GM13976 (cell line): Measurements from ENCODE around the gene SSH2.

Experiments
- DNase-seq: peaks from one replicate; pipeline ENCODE4 v3.0.0; 2012; ENCODE audit warnings: low spot score
- in situ Hi-C: fragments of 300-500 bp; cut with MboI; formaldehyde crosslinking; loops from one replicate; pipeline ENCODE4 v1.12.0; 2022; ENCODE audit warnings: low sequenced_read_pairs, mixed read lengths, inconsistent platforms; ENCODE audit not compliant: unreplicated experiment
- TF ChIP-seq, protein P1 (sequence below): IDR thresholded peaks from 2 replicates; pipeline ENCODE4 v1.5.1; 2012; ENCODE audit warnings: borderline replicate concordance, mild to moderate bottlenecking; ENCODE audit not compliant: insufficient read depth; ENCODE audit errors: extremely low read depth, missing control alignments, control extremely low read depth

SSH2 gene

DNA sequence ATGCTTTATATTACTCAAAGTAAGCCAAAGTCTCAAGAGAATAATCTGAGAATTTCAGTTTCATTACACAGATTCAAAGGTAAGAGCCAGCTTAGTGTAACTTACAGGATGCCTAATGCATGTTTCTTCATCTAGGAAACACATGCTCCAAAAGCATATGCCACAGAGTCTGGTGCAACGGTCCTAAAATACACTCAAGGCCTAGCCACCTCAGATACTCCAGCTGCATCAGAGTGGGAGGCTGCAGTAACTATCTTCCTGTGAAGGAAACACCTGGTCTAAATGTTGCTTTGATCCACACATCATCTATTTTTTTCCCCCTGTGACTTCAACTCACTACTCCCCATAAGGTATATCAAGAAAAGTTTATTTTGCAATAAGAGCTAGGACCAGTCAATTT, 255.7 kb downstream of the SSH2 start:
- in situ Hi-C loops, result no loop called here
- DNase-seq, result peak; percentile 23
- TF ChIP-seq, protein P1, sequence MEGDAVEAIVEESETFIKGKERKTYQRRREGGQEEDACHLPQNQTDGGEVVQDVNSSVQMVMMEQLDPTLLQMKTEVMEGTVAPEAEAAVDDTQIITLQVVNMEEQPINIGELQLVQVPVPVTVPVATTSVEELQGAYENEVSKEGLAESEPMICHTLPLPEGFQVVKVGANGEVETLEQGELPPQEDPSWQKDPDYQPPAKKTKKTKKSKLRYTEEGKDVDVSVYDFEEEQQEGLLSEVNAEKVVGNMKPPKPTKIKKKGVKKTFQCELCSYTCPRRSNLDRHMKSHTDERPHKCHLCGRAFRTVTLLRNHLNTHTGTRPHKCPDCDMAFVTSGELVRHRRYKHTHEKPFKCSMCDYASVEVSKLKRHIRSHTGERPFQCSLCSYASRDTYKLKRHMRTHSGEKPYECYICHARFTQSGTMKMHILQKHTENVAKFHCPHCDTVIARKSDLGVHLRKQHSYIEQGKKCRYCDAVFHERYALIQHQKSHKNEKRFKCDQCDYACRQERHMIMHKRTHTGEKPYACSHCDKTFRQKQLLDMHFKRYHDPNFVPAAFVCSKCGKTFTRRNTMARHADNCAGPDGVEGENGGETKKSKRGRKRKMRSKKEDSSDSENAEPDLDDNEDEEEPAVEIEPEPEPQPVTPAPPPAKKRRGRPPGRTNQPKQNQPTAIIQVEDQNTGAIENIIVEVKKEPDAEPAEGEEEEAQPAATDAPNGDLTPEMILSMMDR, result no peak

DNA sequence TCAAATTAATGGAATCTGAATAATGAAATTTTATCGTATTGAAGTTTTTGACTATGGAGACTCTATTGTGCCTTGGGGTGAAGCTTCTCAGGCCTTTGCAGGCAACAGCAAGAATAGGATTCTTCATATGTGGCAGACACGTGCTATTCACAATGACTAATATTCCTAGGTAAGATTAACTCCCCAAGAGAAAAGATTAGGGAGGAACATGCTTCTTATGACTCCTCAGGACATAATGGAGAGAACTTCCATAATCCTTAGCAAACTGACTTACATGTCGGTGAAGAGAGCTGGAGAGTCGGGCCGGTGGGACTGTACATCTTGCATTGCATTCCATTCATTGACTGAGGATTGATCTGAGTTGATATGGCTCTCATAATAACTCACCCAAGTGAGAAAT, 258.4 kb downstream of the SSH2 start:
- TF ChIP-seq, protein P1, result no peak
- in situ Hi-C loops, result no loop called here
- no peak for DNase-seq

- TF ChIP-seq, protein P1, result no peak
- in situ Hi-C loops, result no loop called here
- no peak for DNase-seq
These were observed 260.8 kb downstream of the SSH2 start for GRCh38 chr17:29669266-29669665.

DNA sequence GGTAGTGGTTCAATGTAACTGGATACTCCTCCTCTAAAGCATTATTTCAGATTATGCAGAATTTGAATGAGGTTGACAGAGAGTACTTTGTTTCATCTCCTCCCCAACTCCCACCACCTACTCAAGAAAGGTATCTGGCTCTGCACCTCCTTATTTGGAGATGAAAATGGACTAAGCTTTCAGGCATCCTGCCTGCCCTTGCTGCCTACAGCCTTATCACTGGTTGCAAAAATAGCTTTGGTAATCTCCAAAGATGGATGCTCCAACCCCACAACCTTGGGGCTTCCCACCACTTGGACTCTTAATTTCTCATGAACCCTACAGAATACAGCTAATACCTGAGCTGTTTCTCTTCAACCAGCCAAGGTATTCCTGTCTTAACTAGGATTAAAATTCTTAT, 262.1 kb downstream of the SSH2 start:
- DNase-seq, result peak; percentile 38
- in situ Hi-C loops, result no loop called here

DNA sequence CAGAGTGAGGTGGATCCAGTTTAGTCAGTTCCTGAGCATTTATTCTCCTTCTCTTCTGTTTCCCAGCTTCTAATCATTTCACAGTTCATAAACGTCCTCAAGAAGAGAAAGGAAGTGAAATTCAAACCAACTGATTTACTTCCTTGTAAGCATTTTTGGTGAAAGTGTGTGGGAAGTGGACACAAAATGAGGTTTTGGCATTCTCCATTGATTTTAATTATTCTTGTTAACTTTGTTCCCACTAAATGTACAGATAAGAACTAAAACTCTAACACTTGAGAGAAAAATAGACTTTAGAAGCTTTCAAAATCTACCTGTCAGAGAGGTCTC, 264.6 kb downstream of the SSH2 start:
- no peak for DNase-seq
- TF ChIP-seq, protein P1, result no peak
- in situ Hi-C loops, result no loop called here

More for the DNA sequence above, 262.1 kb downstream of the SSH2 start:
- TF ChIP-seq, protein P1, result no peak

GRCh38 chr17:29664743-29665480, 265.1 kb downstream of the SSH2 start:
- peak; percentile 52 for DNase-seq
- in situ Hi-C loops, result no loop called here
- TF ChIP-seq, protein P1, result no peak

GRCh38 chr17:29663155-29663554, 266.9 kb downstream of the SSH2 start:
- DNase-seq, result no peak
- TF ChIP-seq, protein P1, result no peak
- in situ Hi-C loops, result no loop called here
